DMS153 treated with DMSO at 0.1 percent for 48 hours (cell line): ENCODE results near the gene SYT7.

ENCODE experiments used
- DNase-seq: peaks from one replicate; lab custom pipeline; 2025; ENCODE audit not compliant: unreplicated experiment; lab: John Stamatoyannopoulos, UW

SYT7 gene

GRCh38 chr11:61555051-61555969 is 25.6 kb downstream of the SYT7 start:
- no peak for DNase-seq

- DNase-seq, result no peak
Observed at GRCh38 chr11:61554172-61554988, 26.5 kb downstream of the SYT7 start.

- peak; percentile 14 for DNase-seq
Observed at GRCh38 chr11:61553373-61554171, 27.3 kb downstream of the SYT7 start.

- DNase-seq, result no peak
Observed at GRCh38 chr11:61552108-61552635, 28.7 kb downstream of the SYT7 start.

GRCh38 chr11:61551634-61552033 is 29.2 kb downstream of the SYT7 start:
- DNase-seq, result no peak

- DNase-seq, result no peak
Observed at GRCh38 chr11:61550665-61551227, 30.1 kb downstream of the SYT7 start.

GRCh38 chr11:61549662-61550568 is 31.0 kb downstream of the SYT7 start:
- DNase-seq, result no peak

GRCh38 chr11:61549177-61549576 is 31.7 kb downstream of the SYT7 start:
- no peak for DNase-seq

- no peak for DNase-seq
Observed at GRCh38 chr11:61547246-61547645, 33.6 kb downstream of the SYT7 start.

- DNase-seq, result no peak
Observed at GRCh38 chr11:61546663-61547062, 34.2 kb downstream of the SYT7 start.

GRCh38 chr11:61545921-61546320 is 35.0 kb downstream of the SYT7 start:
- no peak for DNase-seq

- DNase-seq, result no peak
Observed at GRCh38 chr11:61545341-61545740, 35.5 kb downstream of the SYT7 start.

- DNase-seq, result no peak
Observed at GRCh38 chr11:61544466-61544865, 36.4 kb downstream of the SYT7 start.

GRCh38 chr11:61543606-61544306 is 37.1 kb downstream of the SYT7 start:
- DNase-seq, result no peak

- no peak for DNase-seq
Observed at GRCh38 chr11:61542705-61543104, 38.2 kb downstream of the SYT7 start.

- DNase-seq, result no peak
Observed at GRCh38 chr11:61542024-61542461, 38.8 kb downstream of the SYT7 start.

GRCh38 chr11:61541598-61541997 is 39.3 kb downstream of the SYT7 start:
- peak; percentile 32 for DNase-seq

GRCh38 chr11:61540528-61540927 is 40.3 kb downstream of the SYT7 start:
- no peak for DNase-seq

GRCh38 chr11:61539831-61540357 is 41.0 kb downstream of the SYT7 start:
- no peak for DNase-seq
